GM12878 (cell line): Measurements from ENCODE around the gene CNRIP1. TPM values are rescaled to one million over a fixed set of nuclear protein-coding genes. Genes with fewer than 3 reads are reported as not detected.

Source experiments
- CHD1 ChIP-seq: IDR thresholded peaks from 2 replicates; pipeline ENCODE4 v1.6.1; 2012; ENCODE audit warnings: low read depth, low read length, improper control_type of control experiment
- CREB1 ChIP-seq: IDR thresholded peaks from 2 replicates; pipeline ENCODE4 v1.6.1; 2012; ENCODE audit warnings: low read depth, mild to moderate bottlenecking, inconsistent platforms
- CREM ChIP-seq: IDR thresholded peaks from 2 replicates; pipeline ENCODE4 v1.6.1; 2014; ENCODE audit warnings: antibody characterized with exemption, low read depth
- CTCF ChIP-seq, 3 experiments: IDR thresholded peaks in 2 of 3; conservative IDR thresholded peaks in 1 of 3; 2 replicates each; pipeline ENCODE4 v1.5.1; 2011; ENCODE audit warnings: low read depth in 3 of 3, low read length in 3 of 3, mild to moderate bottlenecking in 3 of 3, control low read depth in 2 of 3, moderate library complexity in 2 of 3, inconsistent platforms in 1 of 3, mixed read lengths in 1 of 3; ENCODE audit not compliant: control insufficient read depth in 2 of 3, insufficient read depth in 1 of 3; ENCODE audit errors: extremely low read depth in 1 of 3
- EED ChIP-seq: sonication (generic); IDR thresholded peaks from 2 replicates; pipeline ENCODE4 v1.6.1; 2016; ENCODE audit warnings: antibody characterized with exemption, low read depth
- ESRRA ChIP-seq: IDR thresholded peaks from 2 replicates; pipeline ENCODE4 v1.6.1; 2012; ENCODE audit warnings: mild to moderate bottlenecking, low read length, improper control_type of control experiment
- FOXK2 ChIP-seq: fragments of 450-650 bp; IDR thresholded peaks from 2 replicates; pipeline ENCODE4 v1.6.1; 2017; ENCODE audit warnings: mild to moderate bottlenecking, moderate library complexity
- GATAD2B ChIP-seq: fragments of 450-650 bp; conservative IDR thresholded peaks from 2 replicates; pipeline ENCODE4 v1.6.1; 2017; ENCODE audit warnings: low read depth, mild to moderate bottlenecking, moderate library complexity
- IRF4 ChIP-seq: IDR thresholded peaks from 2 replicates; pipeline ENCODE4 v1.6.1; 2011; ENCODE audit warnings: low read depth, low read length
- KDM1A ChIP-seq: fragments of 200-600 bp; sonication (generic); IDR thresholded peaks from 2 replicates; pipeline ENCODE4 v1.6.1; 2016; ENCODE audit warnings: borderline replicate concordance
- MAX ChIP-seq: IDR thresholded peaks from 2 replicates; pipeline ENCODE4 v1.6.1; 2012; ENCODE audit warnings: low read depth, low read length, improper control_type of control experiment
- NR2C1 ChIP-seq: fragments of 450-650 bp; IDR thresholded peaks from 2 replicates; pipeline ENCODE4 v1.6.1; 2017; ENCODE audit warnings: antibody characterized with exemption, mild to moderate bottlenecking, moderate library complexity
- PAX5 ChIP-seq: IDR thresholded peaks from 2 replicates; pipeline ENCODE4 v1.6.1; 2011; ENCODE audit warnings: low read depth, low read length, borderline replicate concordance
- POLR2AphosphoS2 ChIP-seq: IDR thresholded peaks from 2 replicates; pipeline ENCODE4 v1.6.1; 2011; ENCODE audit warnings: low read depth, mild to moderate bottlenecking, low read length, improper control_type of control experiment, moderate library complexity
- RELB ChIP-seq: fragments of 450-650 bp; IDR thresholded peaks from 2 replicates; pipeline ENCODE4 v1.6.1; 2017; ENCODE audit warnings: low read depth, mild to moderate bottlenecking, moderate library complexity
- SMC3 ChIP-seq: IDR thresholded peaks from 2 replicates; pipeline ENCODE4 v1.6.1; 2011; ENCODE audit warnings: low read length, improper control_type of control experiment, borderline replicate concordance
- SREBF2 ChIP-seq: IDR thresholded peaks from 2 replicates; pipeline ENCODE4 v1.6.1; 2012; ENCODE audit warnings: mild to moderate bottlenecking, low read length
- TCF12 ChIP-seq: IDR thresholded peaks from 2 replicates; pipeline ENCODE4 v1.6.1; 2011; ENCODE audit warnings: low read depth, mild to moderate bottlenecking, low read length
- ZNF217 ChIP-seq: fragments of 450-650 bp; IDR thresholded peaks from 2 replicates; pipeline ENCODE4 v1.6.1; 2017; ENCODE audit warnings: antibody characterized with exemption, mild to moderate bottlenecking
- ZSCAN29 ChIP-seq: fragments of 450-650 bp; IDR thresholded peaks from 2 replicates; pipeline ENCODE4 v1.6.1; 2017; ENCODE audit warnings: mild to moderate bottlenecking, moderate library complexity
- polyA plus RNA-seq, 11 experiments: library from polyadenylated mRNA; depleted of rRNA in 4 of 11; unstranded in 6 of 11; stranded (reverse) in 5 of 11; fragments of >200 nt; fragmentation: Nextera tagmentation in 4 of 11; fragmentation: Illumina TruSeq in 1 of 11; extraction: Ambion mirVana in 4 of 11; extraction: Trizol in 1 of 11; gene quantifications; 1 replicate in 1 of 11; 2 replicates in 10 of 11; pipeline versions ENCODE4 v1.2.1 to v1.2.3, GENCODE V29; 2011 to 2016; ENCODE audit warnings: inconsistent platforms in 2 of 11, missing spikeins in 2 of 11, low read depth in 1 of 11
- total RNA-seq, 4 experiments: library from RNA; depleted of rRNA in 3 of 4; stranded (reverse); fragments of >200 nt in 3 of 4; fragmentation: Illumina TruSeq in 1 of 4; extraction: Trizol in 1 of 4; gene quantifications; 2 replicates each; pipeline versions ENCODE4 v1.2.1 to v1.2.3, GENCODE V29; 2013 to 2021
- TF ChIP-seq, protein P1 (sequence below): IDR thresholded peaks from 2 replicates; pipeline ENCODE4 v1.6.1; 2011; ENCODE audit warnings: borderline replicate concordance, low read depth, mild to moderate bottlenecking, moderate library complexity, mixed read lengths, low read length; ENCODE audit not compliant: insufficient read depth; ENCODE audit errors: extremely low read length
- TF ChIP-seq, protein P2 (sequence below): IDR thresholded peaks from 2 replicates; pipeline ENCODE4 v1.6.1; 2012; ENCODE audit warnings: mild to moderate bottlenecking, low read depth, low read length
- TF ChIP-seq, protein P3 (sequence below): IDR thresholded peaks from 2 replicates; pipeline ENCODE4 v1.6.1; 2012; ENCODE audit warnings: low read depth, low read length, improper control_type of control experiment

Gene CNRIP1
- total and polyA plus RNA-seq, 10 of the 15 experiments (the other 5 are each of a cell fraction or from before 2014, with no cell fraction given), result not detected

- TF ChIP-seq TCF12 (peak; percentile 46; the same call in 1 of the 2 replicates), FOXK2 (no peak), CREB1 (peak; percentile 84), CTCF (IDR thresholded peaks at IDR 0.05 in 2 of 3, conservative IDR thresholded peaks at IDR 0.05 in 1 of 3; ENCODE audit: control insufficient read depth in 2 of 3, extremely low read depth in 1 of 3, insufficient read depth in 1 of 3, low read depth in 3 of 3, low read length in 3 of 3) (peak; percentile 75 to 92 (median 81)), ZNF217 (no peak), PAX5 (peak; percentile 28; the same call in 1 of the 2 replicates), POLR2AphosphoS2 (no peak), IRF4 (peak; percentile 64; the same call in 1 of the 2 replicates), EED (peak; percentile 46; the same call in 1 of the 2 replicates), SMC3 (peak; percentile 94), RELB (no peak; the same call in 1 of the 2 replicates), MAX (peak; percentile 97), NR2C1 (no peak), ZSCAN29 (no peak), KDM1A (no peak), CREM (peak; percentile 92), GATAD2B (peak; percentile 51; the same call in 1 of the 2 replicates), ESRRA (no peak), SREBF2 (no peak; the same call in 1 of the 2 replicates), CHD1 (peak; percentile 82; the same call in 1 of the 2 replicates)
- TF ChIP-seq, protein P1, sequence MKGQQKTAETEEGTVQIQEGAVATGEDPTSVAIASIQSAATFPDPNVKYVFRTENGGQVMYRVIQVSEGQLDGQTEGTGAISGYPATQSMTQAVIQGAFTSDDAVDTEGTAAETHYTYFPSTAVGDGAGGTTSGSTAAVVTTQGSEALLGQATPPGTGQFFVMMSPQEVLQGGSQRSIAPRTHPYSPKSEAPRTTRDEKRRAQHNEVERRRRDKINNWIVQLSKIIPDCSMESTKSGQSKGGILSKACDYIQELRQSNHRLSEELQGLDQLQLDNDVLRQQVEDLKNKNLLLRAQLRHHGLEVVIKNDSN, result peak; percentile 83
- TF ChIP-seq, protein P2, sequence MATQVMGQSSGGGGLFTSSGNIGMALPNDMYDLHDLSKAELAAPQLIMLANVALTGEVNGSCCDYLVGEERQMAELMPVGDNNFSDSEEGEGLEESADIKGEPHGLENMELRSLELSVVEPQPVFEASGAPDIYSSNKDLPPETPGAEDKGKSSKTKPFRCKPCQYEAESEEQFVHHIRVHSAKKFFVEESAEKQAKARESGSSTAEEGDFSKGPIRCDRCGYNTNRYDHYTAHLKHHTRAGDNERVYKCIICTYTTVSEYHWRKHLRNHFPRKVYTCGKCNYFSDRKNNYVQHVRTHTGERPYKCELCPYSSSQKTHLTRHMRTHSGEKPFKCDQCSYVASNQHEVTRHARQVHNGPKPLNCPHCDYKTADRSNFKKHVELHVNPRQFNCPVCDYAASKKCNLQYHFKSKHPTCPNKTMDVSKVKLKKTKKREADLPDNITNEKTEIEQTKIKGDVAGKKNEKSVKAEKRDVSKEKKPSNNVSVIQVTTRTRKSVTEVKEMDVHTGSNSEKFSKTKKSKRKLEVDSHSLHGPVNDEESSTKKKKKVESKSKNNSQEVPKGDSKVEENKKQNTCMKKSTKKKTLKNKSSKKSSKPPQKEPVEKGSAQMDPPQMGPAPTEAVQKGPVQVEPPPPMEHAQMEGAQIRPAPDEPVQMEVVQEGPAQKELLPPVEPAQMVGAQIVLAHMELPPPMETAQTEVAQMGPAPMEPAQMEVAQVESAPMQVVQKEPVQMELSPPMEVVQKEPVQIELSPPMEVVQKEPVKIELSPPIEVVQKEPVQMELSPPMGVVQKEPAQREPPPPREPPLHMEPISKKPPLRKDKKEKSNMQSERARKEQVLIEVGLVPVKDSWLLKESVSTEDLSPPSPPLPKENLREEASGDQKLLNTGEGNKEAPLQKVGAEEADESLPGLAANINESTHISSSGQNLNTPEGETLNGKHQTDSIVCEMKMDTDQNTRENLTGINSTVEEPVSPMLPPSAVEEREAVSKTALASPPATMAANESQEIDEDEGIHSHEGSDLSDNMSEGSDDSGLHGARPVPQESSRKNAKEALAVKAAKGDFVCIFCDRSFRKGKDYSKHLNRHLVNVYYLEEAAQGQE, result no peak; the same call in 1 of the 2 replicates
- TF ChIP-seq, protein P3, sequence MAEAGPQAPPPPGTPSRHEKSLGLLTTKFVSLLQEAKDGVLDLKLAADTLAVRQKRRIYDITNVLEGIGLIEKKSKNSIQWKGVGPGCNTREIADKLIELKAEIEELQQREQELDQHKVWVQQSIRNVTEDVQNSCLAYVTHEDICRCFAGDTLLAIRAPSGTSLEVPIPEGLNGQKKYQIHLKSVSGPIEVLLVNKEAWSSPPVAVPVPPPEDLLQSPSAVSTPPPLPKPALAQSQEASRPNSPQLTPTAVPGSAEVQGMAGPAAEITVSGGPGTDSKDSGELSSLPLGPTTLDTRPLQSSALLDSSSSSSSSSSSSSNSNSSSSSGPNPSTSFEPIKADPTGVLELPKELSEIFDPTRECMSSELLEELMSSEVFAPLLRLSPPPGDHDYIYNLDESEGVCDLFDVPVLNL, result no peak
Observed at GRCh38 chr2:68362069-68362468, 42.3 kb upstream of the CNRIP1 start (continued).
